Fibroblast of skin of left biceps (primary cell): ENCODE data around the gene GMDS.

Experiments
- DNase-seq, 2 experiments: peaks; one replicate each; pipeline ENCODE4 v3.0.0-alpha.2; 2013; ENCODE audit warnings: low read depth in 2 of 2

The GMDS gene

GRCh38 chr6:1895721-1896120 is 349.7 kb downstream of the GMDS start:
- DNase-seq: no peak

- no peak for DNase-seq
Measured at GRCh38 chr6:1894954-1895353, 350.5 kb downstream of the GMDS start.

- DNase-seq: no peak
Measured at GRCh38 chr6:1893470-1894130, 351.8 kb downstream of the GMDS start.

GRCh38 chr6:1892716-1893115 is 352.7 kb downstream of the GMDS start:
- DNase-seq: no peak

- DNase-seq: no peak
Measured at GRCh38 chr6:1890987-1891386, 354.4 kb downstream of the GMDS start.

GRCh38 chr6:1890071-1890470 is 355.3 kb downstream of the GMDS start:
- DNase-seq: no peak

- DNase-seq: no peak
Measured at GRCh38 chr6:1885576-1886011, 359.8 kb downstream of the GMDS start.

- no peak for DNase-seq
Measured at GRCh38 chr6:1884313-1884712, 361.1 kb downstream of the GMDS start.

GRCh38 chr6:1878330-1878729 is 367.1 kb downstream of the GMDS start:
- DNase-seq: no peak

- DNase-seq: no peak
Measured at GRCh38 chr6:1873781-1874180, 371.6 kb downstream of the GMDS start.

- no peak for DNase-seq
Measured at GRCh38 chr6:1872649-1873131, 372.7 kb downstream of the GMDS start.

GRCh38 chr6:1871724-1872315 is 373.6 kb downstream of the GMDS start:
- DNase-seq: no peak

- no peak for DNase-seq
Measured at GRCh38 chr6:1870932-1871331, 374.5 kb downstream of the GMDS start.

- DNase-seq: no peak
Measured at GRCh38 chr6:1870251-1870650, 375.2 kb downstream of the GMDS start.

GRCh38 chr6:1869769-1870168 is 375.6 kb downstream of the GMDS start:
- no peak for DNase-seq

GRCh38 chr6:1869308-1869707 is 376.1 kb downstream of the GMDS start:
- DNase-seq: no peak

- no peak for DNase-seq
Measured at GRCh38 chr6:1868561-1869261, 376.7 kb downstream of the GMDS start.

- no peak for DNase-seq
Measured at GRCh38 chr6:1867197-1867596, 378.2 kb downstream of the GMDS start.

GRCh38 chr6:1865585-1865984 is 379.8 kb downstream of the GMDS start:
- no peak for DNase-seq

GRCh38 chr6:1864496-1864895 is 380.9 kb downstream of the GMDS start:
- DNase-seq: no peak

GRCh38 chr6:1862411-1862810 is 383.0 kb downstream of the GMDS start:
- no peak for DNase-seq

GRCh38 chr6:1860756-1861348 is 384.6 kb downstream of the GMDS start:
- DNase-seq: no peak

GRCh38 chr6:1858859-1859258 is 386.5 kb downstream of the GMDS start:
- DNase-seq: no peak
